RPMI8226 (cell line): ENCODE data around the gene MAN1A1.
A peak's percentile ranks its signal among the peaks of the same experiment; 100 is the strongest.
"Not testable (repeated sequence)": the region's sequence is repeated elsewhere in the genome, so short reads cannot be mapped to it uniquely, and the experiment has no call there.

ENCODE experiments used
- DNase-seq: peaks from one replicate; pipeline ENCODE4 v3.0.0-alpha.2; 2015

Gene MAN1A1

GRCh38 chr6:119299694-119300093 is 49.9 kb downstream of the MAN1A1 start:
- no peak for DNase-seq

- DNase-seq = no peak
Measured at GRCh38 chr6:119297049-119297448, 52.5 kb downstream of the MAN1A1 start.

DNA sequence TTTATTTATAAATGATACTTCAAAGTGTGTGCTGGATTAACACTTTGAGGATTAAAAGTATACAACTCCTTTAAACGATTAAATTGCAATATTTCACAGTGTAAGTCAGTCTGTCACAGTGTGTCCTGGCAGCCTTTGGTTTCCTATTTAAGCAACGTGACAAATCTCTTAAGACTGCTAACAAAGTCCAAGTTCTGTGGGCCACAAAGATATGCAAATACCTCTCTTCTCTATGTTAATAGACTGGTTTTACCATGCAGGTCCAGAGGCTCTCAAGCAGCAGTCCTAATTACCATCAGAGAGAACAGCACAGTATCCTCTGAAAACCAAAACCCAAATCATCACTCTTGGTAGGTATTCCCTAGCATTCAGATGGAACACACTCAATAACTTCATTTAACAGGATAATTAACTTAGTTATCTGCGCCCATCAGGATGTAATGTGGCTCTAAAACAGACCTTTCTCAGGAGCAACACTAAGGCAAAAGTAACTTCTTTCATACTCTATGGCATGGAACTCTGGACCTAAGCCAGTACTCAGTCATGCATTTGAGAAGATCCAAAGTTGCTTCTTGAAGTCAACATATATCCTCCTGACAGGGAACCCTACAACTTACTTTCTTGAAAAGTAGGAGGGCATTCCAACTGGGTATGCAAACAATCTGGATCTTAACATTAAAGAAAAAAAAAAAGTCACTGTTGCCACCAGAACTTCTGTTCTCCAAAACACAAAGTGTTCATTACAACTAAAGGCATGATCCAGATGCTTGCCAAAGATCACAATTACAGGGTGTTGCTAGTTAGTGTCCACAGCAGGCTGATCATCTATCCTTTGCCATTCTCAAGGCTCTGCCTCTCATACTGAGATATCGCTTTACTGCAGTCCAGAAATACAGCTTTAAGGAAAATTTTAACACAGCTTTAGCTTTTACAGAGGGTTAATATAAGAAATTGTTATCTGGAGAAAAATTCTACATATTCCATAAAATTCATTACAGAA is 53.2 kb downstream of the MAN1A1 start:
- DNase-seq = no peak

DNA sequence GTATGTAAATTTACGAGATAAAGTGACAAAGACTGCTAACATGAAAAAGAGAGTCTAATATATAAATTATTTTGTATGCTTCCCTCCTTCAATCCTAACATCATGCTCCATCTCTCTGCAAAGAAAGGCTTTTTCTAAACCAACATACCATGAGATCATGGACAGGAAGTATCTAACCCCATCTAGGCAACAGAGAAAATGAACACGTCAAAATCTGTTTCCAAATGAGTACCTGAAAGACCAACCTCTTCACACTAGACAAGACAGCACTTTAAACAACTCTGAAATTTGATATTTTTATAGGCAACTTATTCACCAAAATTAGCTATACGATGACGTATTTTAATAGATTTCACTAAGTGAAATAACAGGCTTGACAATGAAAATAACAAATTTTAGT is 54.6 kb downstream of the MAN1A1 start:
- DNase-seq = no peak

DNA sequence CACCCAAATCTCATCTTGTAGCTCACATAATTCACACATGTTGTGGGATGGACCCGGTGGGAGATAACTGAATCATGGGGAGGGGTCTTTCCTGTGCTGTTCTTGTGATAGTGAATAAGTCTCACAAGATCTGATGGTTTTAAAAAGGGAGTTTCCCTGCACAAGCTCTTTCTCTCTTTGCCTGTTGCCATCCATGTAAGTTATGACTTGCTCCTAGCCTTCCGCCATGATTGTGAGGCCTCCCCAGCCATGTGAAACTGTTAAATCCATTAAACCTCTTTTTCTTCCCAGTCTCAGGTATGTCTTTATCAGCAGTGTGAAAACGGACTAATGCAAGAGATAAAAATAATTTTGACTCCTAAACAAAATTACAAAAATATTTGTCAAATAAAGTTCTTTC is 58.5 kb downstream of the MAN1A1 start:
- not testable (repeated sequence) for DNase-seq

DNA sequence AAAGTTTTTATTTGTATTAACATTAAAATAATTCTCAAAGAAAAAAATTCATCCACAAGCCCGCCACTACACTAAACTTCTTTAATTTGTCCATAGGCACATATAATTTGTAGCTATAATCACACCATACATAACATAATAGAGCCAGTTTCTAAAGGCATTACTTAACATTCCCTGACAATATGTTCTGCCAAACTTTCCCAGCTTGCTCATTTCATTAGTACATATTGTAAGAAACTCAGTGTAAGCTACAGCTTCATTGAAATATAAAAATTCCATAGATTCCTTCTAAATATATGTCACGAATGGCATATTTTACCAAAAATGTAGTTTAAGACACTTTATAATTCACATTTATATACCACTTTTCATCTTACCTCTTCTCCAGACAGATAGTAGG is 59.3 kb downstream of the MAN1A1 start:
- no peak for DNase-seq

DNA sequence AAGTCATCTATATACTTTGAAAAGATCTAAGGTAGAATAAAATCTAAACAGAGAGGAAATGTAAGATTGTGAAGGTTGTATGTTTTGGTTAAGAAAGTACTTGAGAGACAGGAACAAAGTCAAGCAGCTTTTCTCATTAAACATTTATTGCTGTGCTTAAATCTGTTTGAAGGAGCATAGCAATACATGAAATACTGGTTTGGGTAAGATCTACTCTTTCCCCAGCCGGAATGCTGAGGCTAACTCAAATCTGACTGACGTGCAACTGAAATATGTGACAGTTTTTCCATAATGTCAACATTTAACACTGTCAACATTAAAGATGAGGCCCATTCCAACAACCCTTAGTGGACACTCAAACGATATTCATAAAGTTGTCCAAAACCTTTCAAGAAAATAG is 59.9 kb downstream of the MAN1A1 start:
- DNase-seq = no peak

DNA sequence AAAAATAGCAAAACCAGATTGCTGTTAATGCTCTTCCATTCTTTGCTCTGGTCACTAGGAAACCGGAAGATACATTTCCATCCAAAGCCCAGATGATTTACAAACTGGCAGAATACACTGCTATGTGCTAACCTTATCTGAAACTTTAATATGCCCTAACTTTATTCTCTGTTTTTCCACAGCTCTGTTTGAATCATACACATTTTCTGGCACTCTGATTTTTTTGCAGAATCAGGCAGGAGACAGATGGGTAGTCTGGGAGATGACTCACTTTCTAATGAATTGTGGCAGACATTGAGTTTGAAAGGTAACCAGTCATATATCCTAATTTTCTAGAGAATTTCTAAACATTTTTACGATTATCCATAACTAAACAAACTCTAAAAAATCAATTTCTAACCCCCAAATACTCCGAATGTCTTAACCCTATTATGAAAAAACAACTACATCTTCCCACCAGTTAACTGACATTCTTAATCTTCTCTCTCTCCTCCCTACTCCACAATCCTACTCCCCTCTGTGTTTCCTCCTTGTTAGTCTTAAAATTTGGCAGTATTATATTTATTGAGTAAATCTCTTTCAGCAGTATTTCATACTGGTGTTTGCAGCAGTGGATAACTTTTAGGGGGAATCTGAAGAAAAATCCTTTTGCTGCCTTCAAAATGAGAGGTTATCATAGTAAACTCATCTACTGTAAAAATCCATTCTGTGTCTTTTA is 63.5 kb downstream of the MAN1A1 start:
- DNase-seq = no peak

DNA sequence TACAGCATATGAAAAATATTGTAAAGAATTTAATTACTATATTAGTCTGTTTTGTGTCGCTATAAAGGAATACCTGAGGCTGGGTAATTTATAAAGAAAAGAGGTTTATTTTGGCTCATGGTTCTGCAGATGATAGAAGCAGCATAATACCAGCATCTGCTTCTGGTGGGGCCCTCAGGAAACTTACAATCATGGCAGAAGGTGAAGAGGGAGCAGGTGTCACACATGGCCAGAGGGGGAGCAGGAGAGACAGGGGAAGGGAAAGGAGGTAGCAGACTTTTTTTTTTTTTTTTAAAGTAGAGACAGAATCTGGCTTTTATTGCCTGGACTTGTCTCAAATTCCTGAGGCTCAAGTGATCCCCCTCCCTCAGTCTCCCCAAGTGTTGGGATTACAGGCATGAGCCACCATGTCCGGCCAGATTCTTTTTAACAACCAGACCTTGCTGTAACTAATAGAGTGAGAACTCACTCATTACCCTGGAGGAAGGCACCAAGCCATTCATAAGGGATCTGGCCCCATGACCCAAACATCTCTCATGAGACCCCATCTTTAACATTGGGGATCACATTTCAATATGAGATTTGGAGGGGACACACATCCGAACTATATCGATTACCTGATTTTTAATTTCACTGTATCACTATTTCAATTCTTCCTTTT is 64.6 kb downstream of the MAN1A1 start:
- DNase-seq = peak; percentile 26

DNA sequence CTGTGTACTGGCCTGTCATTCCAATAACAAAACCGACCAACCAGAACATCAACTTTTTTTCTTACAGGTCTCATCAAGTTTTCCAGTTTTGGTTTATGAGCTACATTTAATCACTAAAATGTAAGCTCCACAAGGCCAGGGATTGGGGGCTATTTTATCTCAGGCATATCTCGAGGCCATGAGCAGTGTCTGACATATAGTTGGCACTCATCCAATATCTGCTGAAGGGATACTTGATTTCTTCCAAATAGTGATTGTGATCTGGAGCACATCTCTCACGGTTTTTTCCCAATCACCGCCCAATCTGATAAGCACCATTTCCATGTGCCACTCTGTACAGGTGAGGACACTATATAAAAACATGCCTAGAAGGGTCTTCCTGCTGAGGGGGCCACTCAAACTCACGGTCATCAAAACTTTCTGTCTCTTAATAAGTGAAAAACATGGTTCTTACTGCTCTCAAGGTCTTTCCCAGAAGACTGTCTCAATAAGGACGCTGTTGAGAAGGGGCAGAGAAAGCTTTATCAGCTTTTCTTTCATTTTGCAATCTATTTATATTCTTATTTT is 65.5 kb downstream of the MAN1A1 start:
- no peak for DNase-seq

DNA sequence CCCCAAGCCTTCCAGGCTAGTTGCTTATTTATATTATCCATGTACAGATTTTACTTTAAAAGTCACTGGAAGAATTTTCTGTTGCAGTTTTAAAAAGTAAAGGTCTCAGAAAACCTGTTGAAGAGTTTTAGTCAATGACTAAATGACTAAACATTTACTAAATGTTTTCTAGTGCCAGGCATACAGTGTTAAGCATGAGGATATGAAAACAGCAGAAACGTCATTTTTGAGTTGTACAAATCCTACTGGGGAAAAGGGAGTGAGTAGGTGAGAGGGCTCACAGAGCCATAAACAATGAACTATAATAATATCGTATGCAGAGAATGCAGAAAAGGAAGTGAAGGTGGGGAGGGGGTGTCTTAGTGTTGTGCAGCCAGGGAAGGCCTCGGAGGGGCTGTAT is 66.3 kb downstream of the MAN1A1 start:
- DNase-seq = no peak

DNA sequence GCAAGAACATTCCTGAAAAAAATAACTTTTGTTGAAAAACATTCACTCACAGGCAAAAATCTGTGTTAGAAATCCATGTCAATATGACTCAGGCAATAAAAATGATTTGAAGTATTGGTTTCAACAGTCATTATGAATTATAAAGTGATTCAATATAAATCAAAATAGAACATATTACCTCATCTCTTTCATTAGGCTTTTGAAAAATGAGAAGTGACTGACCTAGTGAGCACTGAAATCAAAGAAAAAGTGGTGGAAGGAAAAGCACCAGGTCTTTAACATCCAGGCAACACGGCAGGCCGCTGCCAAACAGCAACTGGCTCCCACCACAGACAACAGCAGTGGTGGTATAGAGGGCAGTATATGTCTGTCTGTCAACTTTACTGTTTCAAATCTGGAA is 68.9 kb downstream of the MAN1A1 start:
- DNase-seq = no peak

DNA sequence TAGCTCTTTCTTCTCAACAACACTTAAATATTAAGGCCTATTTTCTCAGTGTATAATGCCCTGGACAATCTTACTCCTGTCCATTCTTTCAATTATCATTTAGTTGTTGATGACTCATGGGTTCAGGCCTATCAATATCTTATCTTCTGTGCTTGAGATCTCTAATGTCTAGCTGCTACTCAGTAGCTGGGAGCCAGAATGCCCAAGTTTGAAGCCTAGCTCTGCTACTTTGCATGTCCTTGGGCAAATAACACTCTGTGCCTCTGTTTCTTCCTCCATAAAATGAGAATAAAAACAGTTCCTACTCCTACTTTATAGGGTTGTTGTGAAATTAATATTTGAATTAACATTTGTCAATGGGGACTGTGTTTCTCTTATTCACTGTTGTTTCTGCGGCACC is 69.5 kb downstream of the MAN1A1 start:
- no peak for DNase-seq

DNA sequence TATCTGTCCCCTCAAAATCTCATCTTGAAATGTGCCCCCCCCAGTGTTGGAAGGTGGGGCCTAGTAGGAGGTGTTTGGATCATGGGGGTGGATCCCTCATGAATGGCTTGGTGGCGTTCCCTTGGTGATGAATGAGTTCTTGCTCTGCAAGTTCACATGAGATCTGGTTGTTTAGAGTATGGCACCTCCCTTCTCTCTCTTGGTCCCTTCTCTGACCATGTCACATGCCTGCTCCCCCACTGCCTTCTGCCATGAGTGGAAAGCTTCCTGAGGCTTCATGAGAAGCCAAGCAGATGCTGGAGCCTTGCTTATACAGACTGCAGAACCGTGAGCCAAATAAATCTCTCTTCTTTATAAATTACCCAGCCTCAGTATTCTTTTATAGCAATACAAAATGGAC is 70.9 kb downstream of the MAN1A1 start:
- DNase-seq = no peak

DNA sequence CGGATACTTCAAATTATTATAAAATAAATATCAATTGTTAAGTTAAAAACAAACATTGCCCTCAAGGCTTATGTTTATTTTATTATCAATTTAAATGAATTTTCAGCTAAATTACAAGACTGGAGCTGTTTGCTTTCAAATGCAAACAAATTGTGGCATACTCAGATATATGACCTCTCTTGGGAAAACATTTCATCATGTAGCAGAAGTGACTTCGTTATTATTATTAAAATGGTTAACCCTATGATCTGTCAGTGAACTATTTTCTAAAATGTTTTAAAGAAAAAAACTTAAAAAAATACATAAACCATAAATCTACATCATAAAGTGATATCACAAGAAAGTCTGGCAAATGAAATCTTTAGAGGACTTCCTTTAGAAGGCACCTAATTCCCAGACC is 72.5 kb downstream of the MAN1A1 start:
- DNase-seq = no peak

- no peak for DNase-seq
Measured at GRCh38 chr6:119276211-119276610, 73.3 kb downstream of the MAN1A1 start.

DNA sequence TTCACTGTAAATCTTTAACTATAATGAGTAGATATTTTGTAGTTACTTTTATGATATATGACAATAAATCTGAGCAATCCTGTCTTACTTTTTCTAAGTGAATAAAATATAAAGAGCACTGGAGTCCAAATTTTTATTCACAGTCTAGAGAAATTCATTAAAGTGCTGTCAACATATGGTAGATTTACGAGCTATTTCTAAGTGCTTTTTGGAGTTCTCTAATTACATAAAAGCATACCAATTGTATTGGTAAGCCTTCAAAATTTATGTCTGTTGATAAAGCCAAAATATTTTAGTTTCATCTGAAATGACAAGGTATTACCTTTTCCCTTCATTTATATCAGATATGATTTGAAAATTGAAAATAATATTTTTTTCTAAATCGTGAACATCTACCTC is 75.4 kb downstream of the MAN1A1 start:
- DNase-seq = no peak

DNA sequence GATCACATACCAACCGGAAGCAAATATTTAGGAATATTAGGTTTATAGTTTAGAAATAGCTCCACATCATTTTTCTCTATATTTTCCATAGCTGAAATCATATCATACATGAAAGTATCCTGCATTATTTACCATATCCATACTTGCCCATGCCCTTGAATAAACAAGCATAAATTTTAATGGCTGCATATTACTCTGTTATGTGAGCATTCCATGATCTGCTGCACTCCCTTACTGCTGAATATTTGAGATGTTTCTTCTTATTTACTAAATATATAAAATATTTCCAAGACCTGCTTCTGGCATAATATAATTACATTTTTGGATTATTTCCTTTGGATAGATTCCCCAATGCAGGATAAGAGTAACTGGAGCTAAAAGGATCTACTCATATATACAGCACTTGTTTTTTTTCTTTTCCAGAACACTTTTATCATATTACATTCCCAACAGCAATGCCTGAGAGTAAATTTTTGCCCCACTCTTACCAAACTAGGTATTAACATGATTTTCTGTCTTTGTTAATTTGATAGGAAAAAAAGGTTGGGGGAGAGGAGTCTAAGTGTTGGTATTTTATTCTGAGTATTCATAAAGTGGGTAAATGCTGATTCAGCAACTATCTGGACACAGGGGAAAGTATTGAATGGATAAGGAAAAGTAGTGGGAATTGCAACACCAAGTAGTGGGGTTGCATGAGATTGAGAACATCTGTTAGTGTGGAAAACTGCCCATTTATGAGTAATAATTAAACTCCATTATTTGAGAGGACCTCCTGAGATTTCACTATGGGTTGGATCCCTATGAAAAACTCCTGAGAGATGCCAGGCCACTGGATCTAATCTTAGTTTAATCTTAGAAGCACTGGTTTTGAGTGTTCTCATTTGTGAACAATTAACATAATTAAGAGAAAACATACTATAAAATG is 76.0 kb downstream of the MAN1A1 start:
- no peak for DNase-seq

- DNase-seq = no peak
Measured at GRCh38 chr6:119270545-119270944, 79.0 kb downstream of the MAN1A1 start.

DNA sequence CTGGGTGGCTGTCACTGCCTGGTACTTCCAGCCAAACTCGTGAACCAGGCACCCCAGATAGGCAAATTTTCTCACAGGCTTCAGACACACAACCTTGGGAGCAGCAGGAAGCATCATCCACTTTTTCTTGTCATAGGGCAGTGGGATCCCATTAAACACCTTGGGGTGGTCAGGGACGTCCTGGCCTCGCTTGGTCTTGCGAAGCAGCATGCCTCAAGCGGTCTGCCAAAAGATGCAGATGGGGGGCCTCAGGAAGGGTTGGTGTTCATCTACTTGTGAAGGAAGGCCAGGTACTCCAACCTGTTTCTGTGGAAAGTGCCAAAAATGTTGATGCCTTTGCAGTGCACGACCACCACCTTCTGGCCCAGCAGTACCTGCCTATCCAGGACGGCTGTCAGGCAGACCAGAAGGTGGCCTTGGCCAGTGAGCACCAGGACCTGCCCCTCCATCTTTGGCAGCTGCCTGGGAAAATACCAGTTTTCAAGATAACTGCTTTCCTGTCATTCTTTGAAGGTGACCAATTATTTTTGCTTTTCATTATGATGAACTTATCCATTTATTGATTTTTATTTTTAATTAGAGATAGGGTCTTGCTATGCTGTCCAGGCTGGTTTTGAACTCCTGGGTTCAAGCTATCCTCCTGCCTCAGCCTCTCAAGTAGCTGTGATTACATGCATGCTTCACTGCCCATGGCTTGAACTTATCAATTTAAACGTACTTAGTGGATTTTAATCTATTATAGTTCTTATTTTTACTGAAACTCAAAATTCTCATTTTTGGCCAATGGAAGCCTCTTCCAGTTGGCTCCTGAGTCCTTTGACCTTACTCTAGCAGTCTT is 80.1 kb downstream of the MAN1A1 start:
- DNase-seq = no peak
